ENCODE measurements around the gene ZNF414. TPM values are rescaled to one million over a fixed set of nuclear protein-coding genes. Genes with fewer than 3 reads are reported as not detected.

Gene ZNF414
- total and polyA plus RNA-seq, 10 of the 15 experiments (the other 5 are each of a cell fraction or from before 2014, with no cell fraction given): 0.16 to 23.7 (median 5.3) TPM; not detected in 1

DNA sequence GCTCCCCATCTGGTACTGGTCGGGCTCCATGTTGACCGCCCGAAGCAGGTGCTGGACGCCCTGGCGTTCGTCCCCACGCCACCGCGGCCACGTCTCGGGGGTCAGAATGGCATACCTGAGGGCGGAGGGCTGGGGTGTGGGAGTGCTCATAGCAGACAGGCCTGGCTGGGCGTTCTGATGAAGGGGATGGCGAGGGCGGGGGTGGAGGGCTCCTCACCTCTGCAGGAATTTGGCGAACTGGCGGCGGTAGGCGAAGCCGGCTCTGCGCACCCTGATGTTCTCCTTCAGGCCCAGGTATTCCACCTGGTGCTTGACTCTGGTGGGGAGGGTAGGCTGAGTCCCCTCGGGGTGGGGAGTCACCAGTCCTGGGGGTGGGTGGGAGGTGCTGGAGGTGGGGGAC is 22.3 kb upstream of the ZNF414 start:
- H3K27me3 ChIP-seq (replicated peaks in 1 of 2; ENCODE audit: control insufficient read depth in 2 of 2, insufficient read depth in 2 of 2, low read length in 1 of 2): no peaks in the 10 kb centered on the region
- POLR2A ChIA-PET: no interaction called here
- TF ChIP-seq HDAC6 (IDR thresholded peaks at IDR 0.05; ENCODE audit: unreplicated experiment): no peak
- no peak for TF ChIP-seq SP1 (IDR thresholded peaks at IDR 0.05; ENCODE audit: low read depth, low read length)
- TF ChIP-seq FOXM1 (IDR thresholded peaks at IDR 0.05; ENCODE audit: low read depth, low read length): no peak
- TF ChIP-seq, protein P1, sequence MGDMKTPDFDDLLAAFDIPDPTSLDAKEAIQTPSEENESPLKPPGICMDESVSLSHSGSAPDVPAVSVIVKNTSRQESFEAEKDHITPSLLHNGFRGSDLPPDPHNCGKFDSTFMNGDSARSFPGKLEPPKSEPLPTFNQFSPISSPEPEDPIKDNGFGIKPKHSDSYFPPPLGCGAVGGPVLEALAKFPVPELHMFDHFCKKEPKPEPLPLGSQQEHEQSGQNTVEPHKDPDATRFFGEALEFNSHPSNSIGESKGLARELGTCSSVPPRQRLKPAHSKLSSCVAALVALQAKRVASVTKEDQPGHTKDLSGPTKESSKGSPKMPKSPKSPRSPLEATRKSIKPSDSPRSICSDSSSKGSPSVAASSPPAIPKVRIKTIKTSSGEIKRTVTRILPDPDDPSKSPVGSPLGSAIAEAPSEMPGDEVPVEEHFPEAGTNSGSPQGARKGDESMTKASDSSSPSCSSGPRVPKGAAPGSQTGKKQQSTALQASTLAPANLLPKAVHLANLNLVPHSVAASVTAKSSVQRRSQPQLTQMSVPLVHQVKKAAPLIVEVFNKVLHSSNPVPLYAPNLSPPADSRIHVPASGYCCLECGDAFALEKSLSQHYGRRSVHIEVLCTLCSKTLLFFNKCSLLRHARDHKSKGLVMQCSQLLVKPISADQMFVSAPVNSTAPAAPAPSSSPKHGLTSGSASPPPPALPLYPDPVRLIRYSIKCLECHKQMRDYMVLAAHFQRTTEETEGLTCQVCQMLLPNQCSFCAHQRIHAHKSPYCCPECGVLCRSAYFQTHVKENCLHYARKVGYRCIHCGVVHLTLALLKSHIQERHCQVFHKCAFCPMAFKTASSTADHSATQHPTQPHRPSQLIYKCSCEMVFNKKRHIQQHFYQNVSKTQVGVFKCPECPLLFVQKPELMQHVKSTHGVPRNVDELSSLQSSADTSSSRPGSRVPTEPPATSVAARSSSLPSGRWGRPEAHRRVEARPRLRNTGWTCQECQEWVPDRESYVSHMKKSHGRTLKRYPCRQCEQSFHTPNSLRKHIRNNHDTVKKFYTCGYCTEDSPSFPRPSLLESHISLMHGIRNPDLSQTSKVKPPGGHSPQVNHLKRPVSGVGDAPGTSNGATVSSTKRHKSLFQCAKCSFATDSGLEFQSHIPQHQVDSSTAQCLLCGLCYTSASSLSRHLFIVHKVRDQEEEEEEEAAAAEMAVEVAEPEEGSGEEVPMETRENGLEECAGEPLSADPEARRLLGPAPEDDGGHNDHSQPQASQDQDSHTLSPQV (IDR thresholded peaks at IDR 0.05): no peak
- no peak for TF ChIP-seq ZZZ3 (IDR thresholded peaks at IDR 0.05; ENCODE audit: control insufficient read depth, insufficient read length, low read depth)

More for the DNA sequence above, 22.3 kb upstream of the ZNF414 start:
- H3K4me1 ChIP-seq (ENCODE audit: control insufficient read depth, insufficient read depth, low read length): no peaks in the 10 kb centered on the region
- in situ Hi-C loops (cut with MboI) (no loop called here), intact Hi-C loops (cut with micrococcal nuclease; ENCODE audit: unreplicated experiment) (no loop called here)
- ChIA-PET RAD21 (ENCODE audit: unreplicated experiment) (no interaction called here), CTCF (no interaction called here), SMC1A (ENCODE audit: uncharacterized antibody, unreplicated experiment) (no interaction called here)
- H3K4me2 ChIP-seq (ENCODE audit: control insufficient read depth, insufficient read depth): no peak overlapping the region
- 74% methylated on average over 21 of the region's 22 CpGs for WGBS (ENCODE audit: insufficient coverage, insufficient replicate concordance, low lambda C conversion rate, missing lambda C conversion rate)
- no peak overlapping the region for H3K9ac ChIP-seq (ENCODE audit: control insufficient read depth, insufficient read depth, low read length)
- FAIRE-seq: no peak
- H3K27ac ChIP-seq (ENCODE audit: control insufficient read depth, insufficient read depth): no peak overlapping the region
- H3K36me3 ChIP-seq (ENCODE audit: control insufficient read depth in 2 of 2, insufficient read depth in 2 of 2, low read length in 1 of 2): no peaks in the 10 kb centered on the region
- H2AFZ ChIP-seq (ENCODE audit: control insufficient read depth, low read depth, low read length): no peak overlapping the region
- no peaks in the 10 kb centered on the region for H4K20me1 ChIP-seq (ENCODE audit: control insufficient read depth, insufficient read depth)
- H3K79me2 ChIP-seq (ENCODE audit: control insufficient read depth, insufficient read depth, low read length): no peaks in the 10 kb centered on the region
- no peak for DNase-seq (ENCODE audit: low read depth, low spot score)
- H3K4me3 ChIP-seq: no peak overlapping the region
- BruUV-seq (replicated peaks): no TSS peak
- H3K9me3 ChIP-seq (replicated peaks; ENCODE audit: control insufficient read depth, insufficient read depth, low read length): no peaks in the 10 kb centered on the region
- ATAC-seq: no peak

All from GM12878 (cell line).